ENCODE data around the gene COX6B2. TPM values are rescaled to one million over a fixed set of nuclear protein-coding genes. Genes with fewer than 3 reads are reported as not detected.
A peak's percentile ranks its signal among the peaks of the same experiment; 100 is the strongest.

The COX6B2 gene
- total RNA-seq, 1 donor from 2014 or later, result 0.17 TPM

GRCh38 chr19:55300886-55301458 lies 53.5 kb downstream of the COX6B2 start:
- no peak for DNase-seq (ENCODE audit: low spot score)
- Mint-ChIP-seq H3K9me3 (ENCODE audit: low read depth) (no peaks in the 10 kb centered on the region), H3K4me3 (ENCODE audit: unreplicated experiment) (peak overlapping the region; percentile 64)

GRCh38 chr19:55299991-55300390 lies 54.5 kb downstream of the COX6B2 start:
- DNase-seq (ENCODE audit: low spot score), result no peak
- H3K4me1 Mint-ChIP-seq (ENCODE audit: low read depth), result peaks cover 9% of the 10 kb centered on the region
- H3K27me3 Mint-ChIP-seq (ENCODE audit: low read depth), result no peaks in the 10 kb centered on the region
- H3K27ac Mint-ChIP-seq (ENCODE audit: unreplicated experiment), result no peak overlapping the region
- peaks cover 15% of the 10 kb centered on the region for H3K36me3 Mint-ChIP-seq (ENCODE audit: low read depth)
- H3K4me3 Mint-ChIP-seq (ENCODE audit: unreplicated experiment), result no peak overlapping the region
- no peaks in the 10 kb centered on the region for H3K9me3 Mint-ChIP-seq (ENCODE audit: low read depth)
- no peak for TF ChIP-seq CTCF (IDR thresholded peaks at IDR 0.05)

More at GRCh38 chr19:55300886-55301458, 53.5 kb downstream of the COX6B2 start:
- Mint-ChIP-seq H3K4me1 (ENCODE audit: low read depth) (peaks cover 9% of the 10 kb centered on the region), H3K36me3 (ENCODE audit: low read depth) (peaks cover 11% of the 10 kb centered on the region), H3K27me3 (ENCODE audit: low read depth) (no peaks in the 10 kb centered on the region), H3K27ac (ENCODE audit: unreplicated experiment) (no peak overlapping the region)
- no peak for TF ChIP-seq CTCF (IDR thresholded peaks at IDR 0.05)

Other genes with a start within 250 kb of the COX6B2 start
- 86.1 to 111 TPM (median 103 TPM) in 3 replicates for gene PPP1R12C, start 237.1 kb downstream of the COX6B2 start, total RNA-seq
- gene TNNT1, start 205.5 kb downstream of the COX6B2 start, total RNA-seq, result 0.62 TPM in 1 of 3 replicates, not detected in the others
- not detected in 3 replicates for gene TNNI3, start 197.0 kb downstream of the COX6B2 start, total RNA-seq
- gene DNAAF3, start 188.1 kb downstream of the COX6B2 start, total RNA-seq, result 0.90 to 2.2 TPM (median 1.3 TPM) in 3 replicates
- 0.80 TPM in 1 of 3 replicates, not detected in the others for gene SYT5, start 174.4 kb downstream of the COX6B2 start, total RNA-seq
- 0.42 to 0.54 TPM in 2 of 3 replicates, not detected in the other for gene PTPRH, start 145.2 kb downstream of the COX6B2 start, total RNA-seq
- 1.4 to 1.5 TPM (median 1.4 TPM) in 3 replicates for gene TMEM86B, start 126.0 kb downstream of the COX6B2 start, total RNA-seq
- 47.6 to 58.4 TPM (median 49.9 TPM) in 3 replicates for gene PPP6R1, start 95.7 kb downstream of the COX6B2 start, total RNA-seq
- gene HSPBP1, start 74.6 kb downstream of the COX6B2 start, total RNA-seq, result 22.7 to 30.3 TPM (median 24.2 TPM) in 3 replicates
- 14.0 to 15.9 TPM (median 15.3 TPM) in 3 replicates for gene BRSK1, start 70.7 kb downstream of the COX6B2 start, total RNA-seq
- gene TMEM150B, start 29.4 kb downstream of the COX6B2 start, total RNA-seq, result not detected in 3 replicates
- 9.5 to 14.6 TPM (median 9.7 TPM) in 3 replicates for gene KMT5C, start 14.8 kb downstream of the COX6B2 start, total RNA-seq
- gene GARIN5B, start 8.5 kb upstream of the COX6B2 start, total RNA-seq, result not detected in 3 replicates
- gene IL11, start 15.7 kb upstream of the COX6B2 start, total RNA-seq, result 2.8 to 3.7 TPM (median 3.1 TPM) in 3 replicates
- 0.52 to 1.0 TPM in 2 of 3 replicates, not detected in the other for gene TMEM190, start 22.1 kb upstream of the COX6B2 start, total RNA-seq
- 0.59 to 1.0 TPM (median 0.85 TPM) in 3 replicates for gene TMEM238, start 29.6 kb upstream of the COX6B2 start, total RNA-seq
- gene RPL28, start 31.2 kb upstream of the COX6B2 start, total RNA-seq, result 1,343 to 1,376 TPM (median 1,346 TPM) in 3 replicates
- 60.0 to 79.7 TPM (median 78.6 TPM) in 3 replicates for gene UBE2S, start 53.1 kb upstream of the COX6B2 start, total RNA-seq
- gene SHISA7, start 88.6 kb upstream of the COX6B2 start, total RNA-seq, result not detected in 3 replicates
- gene ISOC2, start 106.9 kb upstream of the COX6B2 start, total RNA-seq, result 39.8 to 47.2 TPM (median 39.8 TPM) in 3 replicates
- not detected in 3 replicates for gene C19orf85, start 110.0 kb upstream of the COX6B2 start, total RNA-seq
- gene ZNF628, start 121.9 kb upstream of the COX6B2 start, total RNA-seq, result 9.1 to 9.7 TPM (median 9.4 TPM) in 3 replicates
- 32.1 to 50.0 TPM (median 33.1 TPM) in 3 replicates for gene NAT14, start 130.5 kb upstream of the COX6B2 start, total RNA-seq
- 33.6 to 50.0 TPM (median 34.5 TPM) in 3 replicates for gene SSC5D, start 133.7 kb upstream of the COX6B2 start, total RNA-seq
- gene SBK2, start 182.4 kb upstream of the COX6B2 start, total RNA-seq, result not detected in 3 replicates
- gene SBK3, start 190.8 kb upstream of the COX6B2 start, total RNA-seq, result not detected in 3 replicates
- 15.7 to 23.6 TPM (median 23.1 TPM) in 3 replicates for gene ZNF579, start 226.1 kb upstream of the COX6B2 start, total RNA-seq
- 11.3 to 14.7 TPM (median 14.4 TPM) in 3 replicates for gene FIZ1, start 244.8 kb upstream of the COX6B2 start, total RNA-seq
- 10.1 to 11.0 TPM (median 10.8 TPM) in 3 replicates for gene ZNF524, start 245.6 kb upstream of the COX6B2 start, total RNA-seq